Neural progenitor cell (in vitro differentiated cells): ENCODE results near the gene NCKAP5. TPM values are rescaled to one million over a fixed set of nuclear protein-coding genes. Genes with fewer than 3 reads are reported as not detected.

Experiments used
- DNase-seq: peaks from one replicate; pipeline ENCODE4 v3.0.0-alpha.2; 2016; ENCODE audit warnings: low spot score
- H2AFZ ChIP-seq: fragments of 200-600 bp; sonication (generic); replicated peaks from 2 replicates; pipeline ENCODE4 v1.6.1; 2016; ENCODE audit warnings: antibody characterized with exemption
- H3F3A ChIP-seq: fragments of 200-600 bp; sonication (generic); 2 replicates; pipeline ENCODE4 v1.6.1; 2016; ENCODE audit warnings: antibody characterized with exemption, low read depth
- H3K27ac ChIP-seq: fragments of 200-600 bp; sonication (generic); 2 replicates; pipeline ENCODE4 v1.5.1; 2016; ENCODE audit warnings: mild to moderate bottlenecking
- H3K27me3 ChIP-seq: fragments of 200-600 bp; sonication (generic); 2 replicates; pipeline ENCODE4 v1.6.1; 2016; ENCODE audit warnings: mild to moderate bottlenecking, moderate library complexity
- H3K36me3 ChIP-seq: fragments of 200-600 bp; sonication (generic); 2 replicates; pipeline ENCODE4 v1.5.1; 2016
- H3K4me1 ChIP-seq: fragments of 200-600 bp; sonication (generic); 2 replicates; pipeline ENCODE4 v1.6.1; 2016; ENCODE audit warnings: mixed run types
- H3K4me2 ChIP-seq: fragments of 200-600 bp; sonication (generic); 2 replicates; pipeline ENCODE4 v1.6.1; 2016
- H3K4me3 ChIP-seq: fragments of 200-600 bp; sonication (generic); 2 replicates; pipeline ENCODE4 v1.5.1; 2016
- H3K79me2 ChIP-seq: fragments of 200-600 bp; sonication (generic); 2 replicates; pipeline ENCODE4 v1.6.1; 2016; ENCODE audit warnings: low read depth
- H3K9ac ChIP-seq: fragments of 200-600 bp; sonication (generic); 2 replicates; pipeline ENCODE4 v1.6.1; 2016
- H3K9me3 ChIP-seq: fragments of 200-600 bp; sonication (generic); 2 replicates; pipeline ENCODE4 v1.5.1; 2016; ENCODE audit warnings: low read depth
- H4K20me1 ChIP-seq: fragments of 200-600 bp; sonication (generic); 2 replicates; pipeline ENCODE4 v1.6.1; 2016; ENCODE audit warnings: low read depth
- H3K27ac Mint-ChIP-seq: 3 replicates; pipeline ENCODE4 v1.8.0; 2021; ENCODE audit warnings: mixed read lengths
- H3K27me3 Mint-ChIP-seq: 2 replicates; pipeline ENCODE4 v1.8.0; 2022; ENCODE audit warnings: low read depth, mild to moderate bottlenecking, inconsistent platforms, moderate library complexity, mixed read lengths; ENCODE audit not compliant: insufficient read depth
- H3K36me3 Mint-ChIP-seq: 3 replicates; pipeline ENCODE4 v1.8.0; 2021; ENCODE audit warnings: mixed read lengths
- H3K4me1 Mint-ChIP-seq: 3 replicates; pipeline ENCODE4 v1.8.0; 2021; ENCODE audit warnings: mixed read lengths
- H3K4me3 Mint-ChIP-seq: 3 replicates; pipeline ENCODE4 v1.8.0; 2021; ENCODE audit warnings: mild to moderate bottlenecking, moderate library complexity, mixed read lengths
- H3K9me3 Mint-ChIP-seq: 3 replicates; pipeline ENCODE4 v1.8.0; 2020; ENCODE audit warnings: mixed read lengths
- EZH2 ChIP-seq: fragments of 200-600 bp; sonication (generic); IDR thresholded peaks from 2 replicates; pipeline ENCODE4 v1.6.1; 2017; ENCODE audit warnings: antibody characterized with exemption, mild to moderate bottlenecking, moderate library complexity
- EZH2phosphoT487 ChIP-seq: fragments of 200-600 bp; sonication (generic); IDR thresholded peaks from 2 replicates; pipeline ENCODE4 v1.6.1; 2017; ENCODE audit warnings: antibody characterized with exemption
- total RNA-seq: library from RNA; depleted of rRNA; stranded (reverse); fragments of >200 nt; gene quantifications from 2 replicates; pipeline ENCODE4 v1.2.3, GENCODE V29; 2015; ENCODE audit warnings: low replicate concordance
- TF ChIP-seq, protein P1 (sequence below): fragments of 200-600 bp; sonication (generic); IDR thresholded peaks from 2 replicates; pipeline ENCODE4 v1.5.1; 2017; ENCODE audit warnings: antibody characterized with exemption, mild to moderate bottlenecking

NCKAP5 gene
- total RNA-seq, 1 donor from 2014 or later: 0.47 TPM

DNA sequence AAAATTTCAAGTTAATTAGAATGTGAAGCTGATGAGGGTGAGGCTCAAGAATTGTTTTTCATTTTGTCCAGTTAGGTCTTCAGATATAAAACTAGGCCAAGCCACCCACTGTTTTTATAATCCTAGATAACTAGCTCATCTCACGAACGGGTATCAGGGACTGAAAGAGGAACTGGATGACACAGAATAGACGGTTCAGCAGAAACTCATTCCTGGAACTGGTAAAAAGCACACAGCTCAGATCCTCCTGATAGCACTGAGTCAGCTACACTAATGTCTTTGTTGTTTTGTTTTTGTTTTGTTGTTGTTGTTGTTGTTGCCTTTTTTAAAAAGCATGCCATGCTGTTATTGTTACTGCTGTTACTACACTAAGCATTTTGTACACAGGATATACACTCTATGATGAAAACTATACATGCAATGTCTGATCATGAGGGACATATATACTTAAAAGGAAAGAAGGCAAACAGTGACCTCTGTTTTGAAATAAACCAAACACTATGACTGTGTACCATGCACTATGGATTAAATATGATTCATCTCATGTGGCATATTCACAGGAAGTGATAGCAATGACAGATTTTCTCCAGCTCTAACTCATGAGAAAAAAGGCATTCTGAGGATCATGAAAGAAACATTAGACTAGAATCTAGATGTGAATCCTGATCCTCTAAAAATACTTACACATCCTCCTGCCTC lies 437.6 kb downstream of the NCKAP5 start:
- Mint-ChIP-seq H3K36me3 (peaks cover 1% of the 10 kb centered on the region), H3K27ac (no peak overlapping the region), H3K9me3 (no peaks in the 10 kb centered on the region), H3K27me3 (no peaks in the 10 kb centered on the region), H3K4me3 (no peak overlapping the region), H3K4me1 (no peaks in the 10 kb centered on the region)
- H3K4me2 ChIP-seq: no peak overlapping the region
- no peak overlapping the region for H3K27ac ChIP-seq
- no peaks in the 10 kb centered on the region for H3F3A ChIP-seq
- H3K4me1 ChIP-seq: no peaks in the 10 kb centered on the region
- no peak overlapping the region for H3K4me3 ChIP-seq
- no peaks in the 10 kb centered on the region for H3K9me3 ChIP-seq
- H3K9ac ChIP-seq: no peak overlapping the region
- DNase-seq: no peak
- no peak overlapping the region for H2AFZ ChIP-seq
- H3K36me3 ChIP-seq: no peaks in the 10 kb centered on the region
- TF ChIP-seq EZH2phosphoT487 (no peak), EZH2 (no peak)
- no peaks in the 10 kb centered on the region for H3K79me2 ChIP-seq
- no peaks in the 10 kb centered on the region for H4K20me1 ChIP-seq
- no peaks in the 10 kb centered on the region for H3K27me3 ChIP-seq

DNA sequence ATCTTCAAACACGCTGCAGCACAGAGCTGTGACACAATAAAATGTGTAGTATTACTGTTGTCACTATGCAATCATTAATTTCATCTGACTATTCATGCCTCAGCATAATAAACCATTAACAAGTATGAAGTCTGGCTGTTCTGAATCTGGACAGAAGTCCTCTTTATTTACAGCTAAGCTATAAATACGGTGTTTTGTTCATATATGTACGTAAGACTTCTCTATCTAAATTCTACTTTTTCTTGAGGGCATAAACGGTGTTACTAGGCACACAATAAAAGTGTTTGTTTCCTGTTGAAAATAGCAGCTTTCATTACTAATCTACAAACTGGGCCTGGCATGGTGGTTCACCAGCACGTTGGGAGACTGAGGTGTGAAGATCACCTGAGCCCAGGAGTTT lies 443.8 kb downstream of the NCKAP5 start:
- no peaks in the 10 kb centered on the region for H3K36me3 ChIP-seq
- TF ChIP-seq EZH2 (no peak), EZH2phosphoT487 (no peak)
- TF ChIP-seq, protein P1, sequence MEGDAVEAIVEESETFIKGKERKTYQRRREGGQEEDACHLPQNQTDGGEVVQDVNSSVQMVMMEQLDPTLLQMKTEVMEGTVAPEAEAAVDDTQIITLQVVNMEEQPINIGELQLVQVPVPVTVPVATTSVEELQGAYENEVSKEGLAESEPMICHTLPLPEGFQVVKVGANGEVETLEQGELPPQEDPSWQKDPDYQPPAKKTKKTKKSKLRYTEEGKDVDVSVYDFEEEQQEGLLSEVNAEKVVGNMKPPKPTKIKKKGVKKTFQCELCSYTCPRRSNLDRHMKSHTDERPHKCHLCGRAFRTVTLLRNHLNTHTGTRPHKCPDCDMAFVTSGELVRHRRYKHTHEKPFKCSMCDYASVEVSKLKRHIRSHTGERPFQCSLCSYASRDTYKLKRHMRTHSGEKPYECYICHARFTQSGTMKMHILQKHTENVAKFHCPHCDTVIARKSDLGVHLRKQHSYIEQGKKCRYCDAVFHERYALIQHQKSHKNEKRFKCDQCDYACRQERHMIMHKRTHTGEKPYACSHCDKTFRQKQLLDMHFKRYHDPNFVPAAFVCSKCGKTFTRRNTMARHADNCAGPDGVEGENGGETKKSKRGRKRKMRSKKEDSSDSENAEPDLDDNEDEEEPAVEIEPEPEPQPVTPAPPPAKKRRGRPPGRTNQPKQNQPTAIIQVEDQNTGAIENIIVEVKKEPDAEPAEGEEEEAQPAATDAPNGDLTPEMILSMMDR: no peak
- no peak overlapping the region for H3K9ac ChIP-seq
- no peaks in the 10 kb centered on the region for H3K4me1 Mint-ChIP-seq
- peaks cover 10% of the 10 kb centered on the region for H3K36me3 Mint-ChIP-seq
- no peaks in the 10 kb centered on the region for H3F3A ChIP-seq
- H4K20me1 ChIP-seq: no peaks in the 10 kb centered on the region
- H3K27me3 Mint-ChIP-seq: no peaks in the 10 kb centered on the region
- no peaks in the 10 kb centered on the region for H3K9me3 ChIP-seq
- H3K9me3 Mint-ChIP-seq: no peaks in the 10 kb centered on the region
- no peak overlapping the region for H2AFZ ChIP-seq
- no peaks in the 10 kb centered on the region for H3K4me1 ChIP-seq
- H3K79me2 ChIP-seq: no peaks in the 10 kb centered on the region
- no peak overlapping the region for H3K4me3 ChIP-seq
- H3K27me3 ChIP-seq: no peaks in the 10 kb centered on the region
- no peak for DNase-seq
- H3K27ac Mint-ChIP-seq: no peak overlapping the region
- no peak overlapping the region for H3K27ac ChIP-seq
- no peak overlapping the region for H3K4me3 Mint-ChIP-seq
- H3K4me2 ChIP-seq: no peak overlapping the region

DNA sequence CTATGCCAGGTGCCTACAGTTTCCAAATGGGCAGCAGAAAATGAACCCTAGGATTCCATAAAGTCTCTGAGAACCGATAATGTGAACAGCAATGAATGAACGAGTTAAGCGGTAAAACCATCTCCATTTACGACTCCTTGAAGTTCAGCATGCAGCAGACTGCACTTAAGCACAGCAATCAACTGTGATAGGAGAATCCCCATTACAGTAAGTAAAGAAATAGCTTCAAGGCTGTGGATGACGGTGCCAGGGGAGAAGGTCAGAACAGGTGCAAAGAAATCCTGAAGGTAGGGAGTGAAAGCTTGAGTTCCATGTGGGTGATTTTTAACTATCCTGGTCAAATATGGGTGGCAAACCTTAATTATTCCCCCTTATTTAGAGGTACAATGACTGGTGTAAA lies 444.4 kb downstream of the NCKAP5 start:
- Mint-ChIP-seq H3K36me3 (peaks cover 10% of the 10 kb centered on the region), H3K4me1 (no peaks in the 10 kb centered on the region), H3K9me3 (no peaks in the 10 kb centered on the region), H3K27me3 (no peaks in the 10 kb centered on the region), H3K4me3 (no peak overlapping the region), H3K27ac (no peak overlapping the region)
- H3F3A ChIP-seq: no peaks in the 10 kb centered on the region
- H3K79me2 ChIP-seq: no peaks in the 10 kb centered on the region
- H3K36me3 ChIP-seq: no peaks in the 10 kb centered on the region
- no peaks in the 10 kb centered on the region for H4K20me1 ChIP-seq
- H3K9ac ChIP-seq: no peak overlapping the region
- no peak for DNase-seq
- no peaks in the 10 kb centered on the region for H3K4me1 ChIP-seq
- H3K9me3 ChIP-seq: no peaks in the 10 kb centered on the region
- H3K27me3 ChIP-seq: no peaks in the 10 kb centered on the region
- no peak overlapping the region for H3K4me2 ChIP-seq
- TF ChIP-seq, protein P1: no peak
- TF ChIP-seq EZH2 (no peak), EZH2phosphoT487 (no peak)
- no peak overlapping the region for H3K4me3 ChIP-seq
- H3K27ac ChIP-seq: no peak overlapping the region
- H2AFZ ChIP-seq: no peak overlapping the region

DNA sequence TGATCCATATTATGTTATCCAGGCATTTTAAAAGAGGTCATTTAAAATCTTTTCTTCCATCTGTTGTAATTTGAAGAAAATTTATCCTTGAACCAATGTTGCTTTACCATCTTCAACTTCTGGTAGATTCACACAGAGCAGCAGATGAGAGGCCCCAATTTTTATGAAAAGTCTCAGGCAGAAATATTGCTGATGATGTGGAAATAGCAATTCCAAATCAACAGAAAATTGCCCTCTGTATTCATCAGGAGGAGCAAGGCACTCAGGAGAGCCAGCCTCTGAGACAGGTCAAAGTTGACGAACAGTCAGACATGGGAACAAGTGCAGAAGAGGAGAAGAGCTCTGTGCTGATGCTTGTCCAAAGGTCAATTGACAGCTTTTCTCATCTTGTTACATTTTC lies 444.9 kb downstream of the NCKAP5 start:
- Mint-ChIP-seq H3K4me1 (no peaks in the 10 kb centered on the region), H3K27ac (no peak overlapping the region), H3K9me3 (no peaks in the 10 kb centered on the region), H3K36me3 (peaks cover 10% of the 10 kb centered on the region), H3K27me3 (no peaks in the 10 kb centered on the region), H3K4me3 (no peak overlapping the region)
- Histone ChIP-seq H3K27me3 (no peaks in the 10 kb centered on the region), H3K4me2 (no peak overlapping the region), H4K20me1 (no peaks in the 10 kb centered on the region), H3K4me3 (no peak overlapping the region), H3K27ac (no peak overlapping the region), H3K79me2 (no peaks in the 10 kb centered on the region), H3F3A (no peaks in the 10 kb centered on the region), H3K9ac (no peak overlapping the region), H3K9me3 (no peaks in the 10 kb centered on the region), H2AFZ (no peak overlapping the region), H3K36me3 (no peaks in the 10 kb centered on the region), H3K4me1 (no peaks in the 10 kb centered on the region)
- no peak for DNase-seq
- TF ChIP-seq, protein P1: no peak
- no peak for TF ChIP-seq EZH2
